ENCODE measurements around the gene PINLYP.
"Not testable (repeated sequence)": the region's sequence is repeated elsewhere in the genome, so short reads cannot be mapped to it uniquely, and the experiment has no call there.

Gene PINLYP

DNA sequence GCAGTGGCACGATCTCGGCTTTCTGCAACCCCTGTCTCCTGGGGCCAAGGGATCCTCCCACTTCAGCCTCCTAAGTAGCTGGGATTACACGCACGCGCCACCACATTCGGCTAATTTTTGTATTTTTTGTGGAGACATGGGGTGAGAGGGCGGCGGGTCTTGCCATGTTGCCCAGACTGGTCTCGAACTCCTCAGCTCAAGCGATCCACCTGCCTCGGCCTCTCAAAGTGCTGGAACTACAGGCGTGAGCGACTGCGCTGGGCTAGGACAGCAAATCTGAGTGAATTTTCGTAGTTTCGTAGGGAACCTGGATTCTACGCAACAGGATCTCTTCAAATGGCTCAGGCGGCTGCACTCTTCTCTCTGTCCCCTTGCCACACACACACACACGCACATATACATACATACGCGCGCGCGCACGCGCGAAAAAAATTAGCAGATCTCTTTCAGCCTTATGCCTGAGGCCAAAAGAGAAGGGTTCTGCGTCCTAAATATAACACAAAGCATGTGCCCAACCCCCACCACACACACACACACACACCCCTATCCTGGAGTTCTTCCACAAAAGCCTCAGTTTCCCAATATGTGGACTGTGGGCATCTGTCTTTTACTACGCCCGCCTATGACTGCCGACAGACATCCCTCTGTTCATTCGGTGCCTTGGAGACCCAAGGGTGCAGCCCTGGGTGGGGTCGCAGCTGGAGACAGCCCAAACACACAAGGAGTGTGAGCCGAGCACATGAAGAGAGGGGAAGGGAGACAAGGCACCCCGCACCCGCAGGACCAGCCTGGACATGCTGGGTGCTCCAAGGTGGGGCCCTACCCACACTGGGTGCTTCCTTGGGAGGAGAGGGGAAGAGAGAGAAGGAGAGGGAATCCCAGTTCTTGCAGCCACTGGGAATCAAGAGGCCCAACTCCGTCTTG, 616 bp downstream of the PINLYP start:
- DNase-seq (ENCODE audit: extremely low read depth in 1 of 2, low read depth in 1 of 2) = no peak

DNA sequence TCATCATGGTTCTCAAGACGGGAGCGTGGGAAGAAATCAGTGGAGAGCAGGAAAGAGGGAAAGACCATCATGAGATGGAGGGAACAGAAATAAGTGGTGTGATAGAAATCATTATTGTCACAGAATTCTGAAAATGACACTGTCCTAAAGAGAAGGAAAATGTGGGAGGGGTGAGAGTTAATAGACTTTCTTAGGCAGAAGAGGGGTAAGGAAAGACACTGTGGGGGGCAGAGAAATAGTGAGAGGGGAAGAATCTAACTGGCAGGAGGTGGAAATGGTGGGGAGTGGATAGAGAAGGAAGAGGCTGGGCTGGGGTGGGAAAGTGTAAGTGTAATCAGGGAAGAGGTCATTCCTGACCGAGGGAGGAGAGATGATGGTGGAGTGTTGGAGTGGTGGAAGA, 3.2 kb downstream of the PINLYP start:
- DNase-seq (ENCODE audit: extremely low read depth in 1 of 2, low read depth in 1 of 2) = no peak

DNA sequence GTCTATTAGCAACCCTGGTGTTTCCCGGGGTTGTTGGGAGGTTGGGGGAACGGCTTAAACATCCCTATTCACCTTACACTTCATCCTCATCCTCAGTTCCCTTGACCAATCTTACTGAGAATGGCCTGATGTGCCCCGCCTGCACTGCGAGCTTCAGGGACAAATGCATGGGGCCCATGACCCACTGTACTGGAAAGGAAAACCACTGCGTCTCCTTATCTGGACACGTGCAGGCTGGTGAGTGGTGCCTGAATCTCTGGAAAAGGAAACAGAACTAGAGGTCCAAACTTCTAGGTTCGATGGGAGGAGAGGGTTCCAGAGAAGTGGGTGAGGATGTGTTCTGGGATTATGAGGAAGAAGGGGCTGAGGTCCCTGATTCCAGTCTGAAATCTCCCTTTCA, 5.9 kb downstream of the PINLYP start:
- DNase-seq (ENCODE audit: extremely low read depth in 1 of 2, low read depth in 1 of 2) = no peak

DNA sequence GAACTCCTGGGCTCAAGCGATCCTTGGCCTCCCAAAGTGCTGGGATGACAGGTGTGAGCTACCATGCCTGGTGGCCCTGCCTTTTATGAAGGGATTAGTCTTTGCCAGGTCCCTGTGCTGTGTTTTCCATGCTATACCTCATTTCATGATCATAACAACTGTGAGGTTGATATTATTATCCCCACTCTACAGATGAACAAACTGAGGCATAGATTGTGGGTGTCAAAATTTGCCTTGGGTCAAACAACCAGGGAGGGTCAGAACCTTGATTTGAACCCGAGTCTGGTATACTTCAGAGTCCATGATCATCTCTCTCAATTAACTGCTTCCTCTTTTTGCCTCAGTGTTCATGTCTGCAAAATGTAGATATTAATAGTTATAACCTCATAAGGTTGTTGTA, 6.9 kb downstream of the PINLYP start:
- no peak for DNase-seq (ENCODE audit: extremely low read depth in 1 of 2, low read depth in 1 of 2)

DNA sequence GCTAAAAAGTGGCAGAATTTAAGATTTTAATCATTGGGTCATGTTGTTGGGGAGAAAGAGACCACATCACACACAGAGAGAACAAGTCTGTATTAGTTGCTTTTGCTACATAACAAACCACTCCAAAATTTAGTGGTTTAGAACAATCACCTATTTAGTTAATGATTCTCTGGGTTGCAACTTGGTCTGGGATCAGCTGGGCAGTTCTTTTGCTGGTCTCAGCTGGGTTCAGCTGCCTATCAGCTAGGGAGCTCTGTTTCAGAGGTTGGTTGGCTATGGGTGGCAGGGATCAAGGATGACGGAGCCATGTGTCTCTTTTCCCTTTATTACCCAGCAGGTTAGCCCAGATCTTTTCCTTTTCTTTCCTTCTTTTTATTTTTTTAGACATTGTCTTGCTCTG, 8.9 kb downstream of the PINLYP start:
- no peak for DNase-seq (ENCODE audit: extremely low read depth in 1 of 2, low read depth in 1 of 2)

DNA sequence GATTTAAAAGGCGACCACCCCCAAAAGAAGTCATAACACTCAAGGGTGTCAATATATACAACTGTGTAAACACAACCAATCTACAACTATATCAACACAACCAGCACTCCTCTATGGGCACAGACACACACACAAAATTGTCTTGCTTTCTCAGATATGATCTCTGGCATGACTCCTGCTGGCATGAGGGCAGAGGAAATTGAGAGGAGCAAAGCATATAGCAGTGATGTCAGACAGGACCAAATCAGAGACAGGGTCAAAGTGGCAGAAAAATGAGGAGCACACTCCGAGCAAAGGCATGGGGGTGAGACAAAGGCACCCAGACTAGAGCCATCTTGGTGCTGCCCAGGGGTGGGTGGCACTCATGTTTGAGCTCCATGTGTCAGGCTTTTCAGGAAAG, 10.7 kb downstream of the PINLYP start:
- no peak for DNase-seq (ENCODE audit: extremely low read depth in 1 of 2, low read depth in 1 of 2)

DNA sequence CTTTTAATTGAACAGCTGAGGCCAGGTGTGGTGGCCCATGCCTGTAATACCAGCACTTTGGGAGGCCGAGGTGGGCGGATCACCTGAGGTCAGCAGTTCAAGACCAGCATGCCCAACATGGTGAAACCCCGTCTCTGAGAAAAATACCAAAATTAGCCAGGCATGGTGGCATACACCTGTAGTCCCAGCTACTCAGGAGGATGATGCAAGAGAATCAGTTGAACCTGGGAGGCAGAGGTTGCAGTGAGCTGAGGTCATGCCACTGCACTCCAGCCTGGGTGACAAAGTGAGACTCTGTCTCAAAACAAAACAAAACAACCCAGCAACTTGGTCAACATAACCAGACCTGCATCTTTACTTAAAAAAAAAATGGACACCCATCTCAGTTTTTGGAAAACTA, 11.4 kb downstream of the PINLYP start:
- not testable (repeated sequence) for DNase-seq (ENCODE audit: extremely low read depth in 1 of 2, low read depth in 1 of 2)

DNA sequence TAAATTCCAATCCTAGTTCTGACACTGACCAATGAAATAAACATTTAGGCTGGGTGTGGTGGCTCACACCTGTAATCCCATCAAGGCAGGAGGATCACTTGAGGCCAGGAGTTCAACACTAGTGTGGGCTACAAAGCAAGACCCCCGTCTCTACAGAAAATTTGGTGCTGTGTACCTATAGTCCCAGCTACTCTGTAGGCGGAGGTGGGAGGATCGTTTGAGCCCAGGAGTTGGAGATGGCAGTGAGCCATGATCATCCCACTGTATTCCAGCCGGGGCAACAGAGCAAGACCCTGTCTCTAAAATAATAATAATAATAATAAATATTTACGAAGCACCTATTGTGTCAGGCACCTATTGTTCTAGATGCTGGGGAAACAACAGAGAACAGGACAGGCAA, 13.7 kb downstream of the PINLYP start:
- no peak for DNase-seq (ENCODE audit: extremely low read depth in 1 of 2, low read depth in 1 of 2)

DNA sequence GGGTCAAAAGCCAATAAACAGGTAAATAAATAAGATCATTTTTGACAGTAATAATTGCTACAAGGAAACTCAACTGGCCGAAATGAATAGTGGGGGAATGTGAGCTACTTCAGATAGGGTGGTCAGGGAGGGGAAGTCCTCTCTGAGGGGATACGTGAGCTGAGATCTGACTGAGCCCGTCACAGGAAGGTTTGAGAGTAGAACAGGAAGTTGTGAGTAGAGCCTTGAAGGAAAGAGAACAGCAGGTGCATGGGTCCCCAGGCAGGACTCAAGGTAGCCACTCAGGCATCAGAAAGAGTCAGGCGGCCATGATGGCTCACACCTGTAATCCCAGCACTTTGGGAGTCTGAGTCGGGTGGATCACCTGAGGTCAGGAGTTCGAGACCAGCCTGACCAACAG, 14.1 kb downstream of the PINLYP start:
- DNase-seq (ENCODE audit: extremely low read depth in 1 of 2, low read depth in 1 of 2) = no peak

DNA sequence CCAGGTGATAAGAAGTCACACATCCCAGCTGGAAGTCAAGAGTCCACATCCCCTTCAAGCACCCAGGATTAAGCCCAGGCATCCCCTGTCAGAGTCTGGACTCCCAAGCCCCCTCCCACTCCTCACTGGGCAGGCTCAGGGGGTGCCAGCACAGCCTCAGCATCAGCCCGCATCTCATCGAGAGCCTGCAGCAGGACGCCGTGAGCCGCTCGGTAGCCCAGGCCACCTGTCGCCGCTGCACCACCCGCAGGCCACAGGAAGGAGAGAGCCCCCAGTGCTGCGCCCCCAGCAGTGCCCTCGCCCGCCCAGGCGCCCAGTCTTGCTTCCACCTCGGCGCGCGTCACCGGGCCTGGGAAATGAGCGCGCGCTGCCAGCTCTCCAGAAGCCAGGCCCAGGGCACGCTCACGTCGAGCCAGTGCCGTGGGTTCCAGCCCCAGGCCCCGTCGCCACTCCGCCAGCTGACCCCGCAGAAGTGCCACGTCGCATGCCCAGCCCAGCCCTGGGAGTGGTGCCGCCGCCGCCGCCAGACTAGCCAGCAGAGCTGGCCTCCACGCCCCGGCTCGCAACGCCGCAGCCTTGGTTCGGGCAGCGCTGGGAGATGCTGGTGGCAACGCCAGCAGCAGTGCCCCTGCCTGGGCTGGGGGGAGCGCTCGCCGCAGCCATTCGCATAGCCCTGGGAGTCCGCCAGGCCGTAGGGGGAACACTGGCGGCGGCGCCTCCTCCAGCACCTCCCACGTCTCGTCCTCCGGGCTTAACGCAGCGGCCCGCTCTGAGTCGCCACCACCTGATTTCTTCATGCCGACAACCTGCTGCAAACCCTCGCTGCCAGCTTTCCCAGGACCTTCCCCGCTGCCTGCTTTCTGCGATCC, 16.5 kb downstream of the PINLYP start:
- DNase-seq (ENCODE audit: extremely low read depth in 1 of 2, low read depth in 1 of 2) = no peak

DNA sequence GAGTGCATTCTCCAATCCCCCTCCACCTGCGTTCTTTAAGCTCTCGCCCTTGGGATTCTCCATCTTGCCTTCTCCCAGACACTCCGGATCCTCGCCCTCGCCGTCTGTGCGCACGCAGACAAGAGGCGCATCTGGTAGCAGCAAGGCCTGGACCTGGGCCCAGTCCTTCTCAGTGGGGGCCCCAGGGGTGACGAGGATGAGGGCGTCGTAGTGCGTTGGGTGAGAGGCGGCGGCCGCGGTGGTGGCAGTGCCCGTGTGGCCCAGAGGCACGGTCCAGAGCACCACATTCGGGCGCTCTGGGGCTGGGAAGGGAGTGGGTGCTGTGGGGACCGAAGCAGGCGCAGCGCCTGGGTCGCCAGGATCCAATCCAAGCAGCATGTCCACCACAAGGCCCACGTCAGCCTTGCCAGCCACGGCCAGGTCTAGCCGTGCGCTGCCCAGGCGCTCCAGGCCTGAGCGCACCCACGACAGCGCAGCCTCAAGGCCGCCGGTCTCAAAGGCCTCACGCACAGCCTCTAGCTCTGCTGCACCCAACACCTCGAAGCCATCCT, 17.3 kb downstream of the PINLYP start:
- no peak for DNase-seq (ENCODE audit: extremely low read depth in 1 of 2, low read depth in 1 of 2)

DNA sequence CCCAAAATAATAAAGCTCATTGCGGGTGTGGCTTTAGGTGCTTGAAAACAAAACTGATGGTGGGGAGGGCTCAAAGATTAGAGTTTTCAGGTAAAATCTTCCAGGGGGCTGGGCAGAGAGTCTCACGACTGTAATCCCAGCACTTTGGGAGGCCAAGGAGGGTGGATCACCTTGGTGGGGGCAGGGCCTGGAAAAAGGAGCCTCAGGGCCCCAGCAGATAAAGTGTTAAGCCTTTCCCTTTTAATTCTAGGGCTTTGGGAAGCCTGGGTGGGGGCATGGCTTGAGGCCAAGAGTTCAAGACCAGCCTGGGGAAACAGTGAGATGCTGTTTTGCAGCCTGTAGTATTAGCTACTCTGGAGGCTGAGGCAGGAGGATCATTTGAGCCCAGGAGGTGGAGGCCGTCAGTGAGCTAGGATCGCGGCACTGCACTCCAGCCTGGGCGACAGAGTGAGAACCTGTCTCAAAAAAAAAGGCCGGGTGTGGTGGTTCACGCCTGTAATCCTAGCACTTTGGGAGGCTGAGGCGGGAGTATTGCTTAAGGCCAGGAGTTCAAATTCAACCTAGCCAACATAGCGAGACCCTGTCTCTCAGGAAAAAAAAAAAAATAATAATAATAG, 18.6 kb downstream of the PINLYP start:
- DNase-seq (ENCODE audit: extremely low read depth in 1 of 2, low read depth in 1 of 2) = no peak

DNA sequence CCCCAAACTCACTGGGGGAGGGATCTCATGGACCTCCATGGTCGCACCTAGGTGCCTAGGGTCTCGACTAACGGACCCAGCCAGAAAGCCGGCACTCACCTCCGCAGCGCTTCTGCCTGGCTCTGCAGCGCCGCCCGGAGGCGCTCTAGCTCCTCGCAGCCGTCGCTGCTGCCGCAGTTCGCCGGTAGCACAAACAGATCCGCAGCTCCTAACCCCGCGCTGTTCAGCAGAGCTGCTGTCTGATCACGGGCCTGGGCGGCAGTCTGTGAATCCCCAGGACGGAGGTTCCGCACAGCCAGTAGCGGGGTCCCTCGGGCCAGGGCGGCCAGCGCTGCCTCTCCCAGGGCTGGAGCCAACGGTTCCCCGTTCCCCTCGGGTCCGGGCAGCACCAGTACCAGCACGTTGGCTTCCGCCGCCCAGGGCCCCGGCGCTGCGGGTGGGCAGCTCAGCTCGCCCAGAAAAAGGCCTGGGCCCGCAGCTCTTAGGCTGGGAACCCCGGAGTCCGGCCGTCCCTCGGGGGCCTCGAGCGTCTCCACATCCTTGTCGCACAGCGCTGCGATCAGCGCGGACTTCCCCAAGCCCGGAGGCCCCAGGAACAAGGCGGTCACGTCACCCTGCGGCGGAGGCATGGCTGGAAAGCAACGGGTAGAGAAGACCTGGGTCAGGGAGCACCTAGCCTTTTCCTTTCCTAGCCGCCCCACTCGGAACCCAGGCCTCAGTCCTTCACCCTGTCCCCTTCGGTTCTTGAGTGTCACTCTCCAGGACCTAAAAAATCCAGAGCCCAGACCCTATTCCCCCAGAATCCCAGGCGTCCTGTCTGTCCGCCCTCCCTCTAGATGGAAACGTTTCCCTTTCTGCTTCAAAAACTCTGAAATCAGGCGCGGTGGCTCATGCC, 19.4 kb downstream of the PINLYP start:
- DNase-seq (ENCODE audit: extremely low read depth in 1 of 2, low read depth in 1 of 2) = peak; percentile 54 to 55

DNA sequence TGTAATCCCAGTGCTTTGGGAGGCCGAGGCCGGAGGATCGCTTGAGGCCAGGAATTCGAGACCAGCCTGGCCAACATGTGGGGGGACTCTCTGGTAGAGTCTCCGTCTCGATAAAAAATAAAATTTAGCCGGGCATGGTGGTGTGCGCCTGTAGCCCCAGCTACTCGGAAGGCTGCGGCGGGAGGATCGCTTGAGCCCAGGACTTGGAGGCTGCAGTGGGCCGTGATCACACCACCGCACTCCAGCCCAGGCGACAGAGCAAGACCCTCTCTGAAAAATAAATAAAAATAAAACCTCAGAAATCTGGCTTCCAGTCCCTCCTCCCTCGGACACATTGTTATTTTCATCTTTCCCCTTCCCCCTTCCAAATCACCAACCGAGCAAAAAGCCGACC, 20.0 kb downstream of the PINLYP start:
- DNase-seq (ENCODE audit: extremely low read depth in 1 of 2, low read depth in 1 of 2) = no peak

DNA sequence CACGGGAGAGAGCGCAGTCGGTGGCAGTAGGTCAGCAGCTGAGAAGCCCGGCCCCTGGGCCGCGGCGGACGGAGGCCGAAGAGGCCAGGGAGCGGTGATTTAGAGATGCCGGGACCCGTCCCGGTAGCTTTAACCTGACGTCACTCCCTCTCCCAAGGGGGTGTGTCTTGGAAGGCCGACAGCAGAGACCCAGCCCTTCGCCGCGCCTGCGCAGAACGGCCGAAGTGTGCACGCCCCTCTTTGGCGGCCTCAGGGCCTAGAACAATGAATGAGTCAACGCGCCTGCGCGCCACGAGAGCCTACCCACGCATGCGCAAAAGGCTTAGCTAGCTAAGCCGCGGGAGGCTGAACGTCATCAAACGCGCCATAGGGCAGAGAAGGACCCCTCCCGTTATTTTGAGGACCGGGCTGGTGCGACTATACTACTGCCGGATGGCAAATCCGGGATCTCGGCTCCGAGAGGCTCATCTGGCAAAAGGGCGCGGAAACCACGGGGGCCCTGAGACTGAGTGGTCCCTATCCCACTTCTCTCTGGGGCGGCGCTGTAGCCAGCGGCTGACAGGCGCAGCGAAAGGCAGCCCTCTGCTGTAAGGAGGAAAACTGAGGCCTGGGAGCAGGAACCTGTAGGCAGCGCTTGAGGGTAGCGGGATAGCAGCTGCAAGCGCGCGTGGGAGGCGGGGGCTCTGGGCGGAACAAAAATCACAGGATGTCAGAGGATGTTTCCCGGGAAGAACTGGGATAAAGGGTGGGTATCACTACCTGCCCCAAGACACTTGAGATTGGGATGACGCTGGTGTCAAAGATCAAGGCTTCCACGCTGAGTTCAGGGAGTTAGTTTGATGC, 20.6 kb downstream of the PINLYP start, which contains the start of the genes IRGQ and ZNF576:
Gene IRGQ, minus strand, starts transcription at position 136 of the 843 bp plus-strand sequence. CDS start 796 bp downstream, outside the sequence.
Gene ZNF576, plus strand, starts transcription at position 597 of the 843 bp plus-strand sequence. CDS start 514 bp downstream, outside the sequence.
- DNase-seq (ENCODE audit: extremely low read depth in 1 of 2, low read depth in 1 of 2) = peak; percentile 99 to 100

DNA sequence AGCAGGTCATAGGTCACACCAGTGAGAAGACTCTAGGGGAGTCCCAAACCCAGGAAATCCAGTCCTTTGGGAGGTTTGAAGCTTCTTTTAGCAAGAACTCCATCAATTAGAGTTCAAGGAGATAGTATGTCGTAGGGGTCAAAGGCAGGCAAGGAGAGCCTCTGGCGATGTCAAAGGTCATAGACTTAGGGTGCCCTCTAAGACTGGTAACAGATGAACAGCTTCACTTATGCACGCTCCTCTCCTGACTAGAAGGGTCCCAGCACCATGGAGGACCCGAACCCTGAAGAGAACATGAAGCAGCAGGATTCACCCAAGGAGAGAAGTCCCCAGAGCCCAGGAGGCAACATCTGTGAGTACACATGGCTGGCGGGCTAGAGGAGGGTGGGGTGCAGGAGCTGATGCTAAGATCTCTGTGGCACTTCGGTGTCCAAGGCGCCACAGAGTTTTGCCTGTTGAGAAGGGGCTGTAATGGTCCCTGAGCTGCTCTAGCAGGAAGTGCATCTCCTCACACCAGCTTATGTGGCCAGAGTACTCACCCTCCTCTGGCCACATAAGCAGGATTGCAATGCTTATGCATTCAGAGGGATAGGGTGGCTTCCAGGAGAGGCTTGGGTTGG, 21.4 kb downstream of the PINLYP start:
- DNase-seq (ENCODE audit: extremely low read depth in 1 of 2, low read depth in 1 of 2) = no peak

DNA sequence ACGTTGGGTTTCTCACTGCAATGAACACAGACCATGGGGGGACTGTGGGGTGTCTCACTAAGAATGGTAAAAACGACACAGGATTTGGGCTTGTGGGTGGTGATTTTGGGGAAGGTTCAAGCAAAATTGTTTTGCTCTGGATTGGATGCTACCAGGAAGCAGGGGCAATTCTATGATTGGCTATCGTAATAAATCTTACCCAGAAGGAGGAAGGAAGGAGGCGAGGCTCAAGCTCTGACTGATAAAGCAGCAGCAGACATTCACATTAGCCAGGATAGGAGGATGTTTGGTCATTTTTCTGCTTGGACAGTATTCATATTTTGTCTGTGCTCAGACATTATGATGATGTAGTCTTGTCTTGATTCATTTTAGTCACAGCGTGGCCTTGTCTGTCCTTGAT, 22.3 kb downstream of the PINLYP start:
- DNase-seq (ENCODE audit: extremely low read depth in 1 of 2, low read depth in 1 of 2) = no peak

DNA sequence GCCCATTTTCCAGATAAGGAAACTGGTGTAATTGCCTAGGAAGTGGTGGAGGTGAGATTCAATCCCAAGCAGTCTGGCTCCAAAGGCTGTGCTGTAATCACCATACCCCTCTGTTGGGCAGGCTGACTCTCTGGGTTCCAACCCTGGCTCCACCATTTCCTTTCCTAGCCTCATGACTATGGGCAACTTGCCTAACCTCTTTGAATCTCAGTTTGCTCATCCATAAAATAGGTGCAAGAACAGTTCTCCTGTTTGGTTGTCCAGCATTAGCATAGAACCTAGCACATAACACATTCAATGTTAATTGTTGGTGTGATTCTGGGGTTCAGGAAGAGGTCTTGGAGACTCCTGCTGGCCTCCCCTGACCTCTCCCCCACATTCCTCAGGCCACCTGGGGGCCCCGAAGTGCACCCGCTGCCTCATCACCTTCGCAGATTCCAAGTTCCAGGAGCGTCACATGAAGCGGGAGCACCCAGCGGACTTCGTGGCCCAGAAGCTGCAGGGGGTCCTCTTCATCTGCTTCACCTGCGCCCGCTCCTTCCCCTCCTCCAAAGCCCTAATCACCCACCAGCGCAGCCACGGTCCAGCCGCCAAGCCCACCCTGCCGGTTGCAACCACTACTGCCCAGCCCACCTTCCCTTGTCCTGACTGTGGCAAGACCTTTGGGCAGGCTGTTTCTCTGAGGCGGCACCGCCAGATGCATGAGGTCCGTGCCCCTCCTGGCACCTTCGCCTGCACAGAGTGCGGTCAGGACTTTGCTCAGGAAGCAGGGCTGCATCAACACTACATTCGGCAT, 23.0 kb downstream of the PINLYP start:
- DNase-seq (ENCODE audit: extremely low read depth in 1 of 2, low read depth in 1 of 2) = no peak

Data from stimulated activated CD8-positive, alpha-beta memory T cell treated with anti-CD3 and anti-CD28 coated beads, Interleukin-7, amount 100 ng/mL, for 48 hours (primary cell).